Limb (tissue), 2 donors: ENCODE results near the gene ZC3H7A.
A peak's percentile ranks its signal among the peaks of the same experiment; 100 is the strongest.

ENCODE experiments used
- DNase-seq, 2 donors: peaks; one replicate each; pipeline ENCODE4 v3.0.0-alpha.2; 2016; ENCODE audit errors: extremely low spot score in 2 of 2

The ZC3H7A gene

GRCh38 chr16:11780991-11781680, 15.9 kb downstream of the ZC3H7A start:
- no peak for DNase-seq

- DNase-seq, result no peak
Measured at GRCh38 chr16:11779074-11779473, 18.0 kb downstream of the ZC3H7A start.

- DNase-seq, result no peak
Measured at GRCh38 chr16:11774065-11774626, 22.9 kb downstream of the ZC3H7A start.

GRCh38 chr16:11768849-11769248, 28.2 kb downstream of the ZC3H7A start:
- no peak for DNase-seq

- no peak for DNase-seq
Measured at GRCh38 chr16:11762431-11762830, 34.6 kb downstream of the ZC3H7A start.

- DNase-seq, result no peak
Measured at GRCh38 chr16:11759997-11760396, 37.1 kb downstream of the ZC3H7A start.

- no peak for DNase-seq
Measured at GRCh38 chr16:11759163-11759834, 37.8 kb downstream of the ZC3H7A start.

- DNase-seq, result no peak
Measured at GRCh38 chr16:11757671-11758545, 39.1 kb downstream of the ZC3H7A start.

- no peak for DNase-seq
Measured at GRCh38 chr16:11756248-11756647, 40.8 kb downstream of the ZC3H7A start.

- peak in 1 of 2 donors; percentile 32 for DNase-seq
Measured at GRCh38 chr16:11755022-11755760, 41.9 kb downstream of the ZC3H7A start.

GRCh38 chr16:11752856-11753255, 44.2 kb downstream of the ZC3H7A start:
- no peak for DNase-seq

- no peak for DNase-seq
Measured at GRCh38 chr16:11750056-11750455, 47.0 kb downstream of the ZC3H7A start.

GRCh38 chr16:11748404-11749254, 48.4 kb downstream of the ZC3H7A start:
- no peak for DNase-seq

GRCh38 chr16:11747949-11748403, 49.1 kb downstream of the ZC3H7A start:
- no peak for DNase-seq

GRCh38 chr16:11744075-11744470, 53.0 kb downstream of the ZC3H7A start:
- no peak for DNase-seq

GRCh38 chr16:11743308-11744074, 53.6 kb downstream of the ZC3H7A start:
- peak in 1 of 2 donors; percentile 34 for DNase-seq

GRCh38 chr16:11742536-11743307, 54.3 kb downstream of the ZC3H7A start, which contains the start of gene TXNDC11:
Gene TXNDC11 (minus strand): TSS chr16:11742857. CDS start chr16:11742730, 127 bp downstream.
- peak; percentile 96 to 100 for DNase-seq

GRCh38 chr16:11742093-11742535, 54.9 kb downstream of the ZC3H7A start:
- DNase-seq, result no peak
